Fibroblast of lung (primary cell): ENCODE results near the gene NRXN2.

Experiments
- EZH2 ChIP-seq: IDR thresholded peaks from 2 replicates; pipeline ENCODE4 v1.5.1; 2012; ENCODE audit warnings: low read length, control low read depth, mild to moderate bottlenecking; ENCODE audit errors: missing control alignments
- TF ChIP-seq, protein P1 (sequence below), 2 donors: IDR thresholded peaks in 1 of 2; conservative IDR thresholded peaks in 1 of 2; 1 replicate in 1 of 2; 2 replicates in 1 of 2; pipeline ENCODE4 v1.5.1; 2011 to 2012; ENCODE audit warnings: low read length in 2 of 2, control low read depth in 1 of 2, inconsistent platforms in 1 of 2, low read depth in 1 of 2, mild to moderate bottlenecking in 1 of 2

DNA sequence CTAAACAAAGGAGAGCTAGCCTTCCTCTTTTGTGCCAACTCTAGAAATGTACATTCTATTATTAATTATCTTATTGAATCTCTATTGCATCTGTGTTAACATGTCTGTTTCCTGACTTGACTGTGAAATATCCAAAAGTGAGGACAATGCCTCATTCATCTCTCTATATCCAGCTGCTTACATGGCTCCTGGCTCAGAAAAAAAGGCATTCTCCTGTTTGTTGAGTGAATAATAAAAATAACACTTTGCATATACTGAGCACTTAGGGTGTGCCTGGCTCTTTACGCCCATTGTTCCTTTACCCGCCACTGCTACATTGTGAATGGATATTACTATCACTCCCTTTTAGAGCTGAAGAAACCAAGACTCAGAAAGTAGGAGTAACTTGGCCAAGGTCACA, 19.9 kb downstream of the NRXN2 start:
- TF ChIP-seq, protein P1, sequence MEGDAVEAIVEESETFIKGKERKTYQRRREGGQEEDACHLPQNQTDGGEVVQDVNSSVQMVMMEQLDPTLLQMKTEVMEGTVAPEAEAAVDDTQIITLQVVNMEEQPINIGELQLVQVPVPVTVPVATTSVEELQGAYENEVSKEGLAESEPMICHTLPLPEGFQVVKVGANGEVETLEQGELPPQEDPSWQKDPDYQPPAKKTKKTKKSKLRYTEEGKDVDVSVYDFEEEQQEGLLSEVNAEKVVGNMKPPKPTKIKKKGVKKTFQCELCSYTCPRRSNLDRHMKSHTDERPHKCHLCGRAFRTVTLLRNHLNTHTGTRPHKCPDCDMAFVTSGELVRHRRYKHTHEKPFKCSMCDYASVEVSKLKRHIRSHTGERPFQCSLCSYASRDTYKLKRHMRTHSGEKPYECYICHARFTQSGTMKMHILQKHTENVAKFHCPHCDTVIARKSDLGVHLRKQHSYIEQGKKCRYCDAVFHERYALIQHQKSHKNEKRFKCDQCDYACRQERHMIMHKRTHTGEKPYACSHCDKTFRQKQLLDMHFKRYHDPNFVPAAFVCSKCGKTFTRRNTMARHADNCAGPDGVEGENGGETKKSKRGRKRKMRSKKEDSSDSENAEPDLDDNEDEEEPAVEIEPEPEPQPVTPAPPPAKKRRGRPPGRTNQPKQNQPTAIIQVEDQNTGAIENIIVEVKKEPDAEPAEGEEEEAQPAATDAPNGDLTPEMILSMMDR (conservative IDR thresholded peaks at IDR 0.05 in 1 of 2, IDR thresholded peaks at IDR 0.05 in 1 of 2; ENCODE audit: low read depth in 1 of 2, low read length in 2 of 2): no peak
- no peak for TF ChIP-seq EZH2
